Measurements from ENCODE around the gene PFKL. TPM values are rescaled to one million over a fixed set of nuclear protein-coding genes. Genes with fewer than 3 reads are reported as not detected.

The PFKL gene
- total RNA-seq, 4 donors from 2014 or later: 185 to 288 (median 249) TPM

- no peaks in the 10 kb centered on the region for H3K36me3 ChIP-seq
- TF ChIP-seq POLR2A (IDR thresholded peaks at IDR 0.05) (no peak), CTCF (IDR thresholded peaks at IDR 0.05) (no peak), POLR2AphosphoS5 (IDR thresholded peaks at IDR 0.05) (no peak), EP300 (IDR thresholded peaks at IDR 0.05; ENCODE audit: low read depth) (no peak)
- no peaks in the 10 kb centered on the region for H3K27me3 ChIP-seq
- 29 to 50% methylated on average over 2 to 5 of the region's 5 CpGs for WGBS, 2 donors (ENCODE audit: low coverage in 1 of 2)
- intact Hi-C loops (cut with DNase I; ENCODE audit: low total_unique reads): no loop called here
- no peaks in the 10 kb centered on the region for H3K4me1 ChIP-seq
- in situ Hi-C loops (cut with MboI; ENCODE audit: low pct_ligation_motif_present in 1 of 4, low pct_unique_long_range_greater_than_20kb in 1 of 4, low sequenced_read_pairs in 3 of 4): no loop called here
- DNase-seq: no peak
- H3K4me3 ChIP-seq: no peak overlapping the region
- H3K9me3 ChIP-seq: no peaks in the 10 kb centered on the region
- H3K27ac ChIP-seq: no peak overlapping the region
Observed at GRCh38 chr21:44275041-44275440, 24.8 kb upstream of the PFKL start.

- intact Hi-C loops (cut with DNase I; ENCODE audit: low total_unique reads): no loop called here
- no peak for TF ChIP-seq POLR2AphosphoS5 (IDR thresholded peaks at IDR 0.05)
- TF ChIP-seq CTCF (IDR thresholded peaks at IDR 0.05): no peak
- no peak for TF ChIP-seq EP300 (IDR thresholded peaks at IDR 0.05; ENCODE audit: low read depth)
- no peak for TF ChIP-seq POLR2A (IDR thresholded peaks at IDR 0.05)
- no peaks in the 10 kb centered on the region for H3K9me3 ChIP-seq
- H3K4me1 ChIP-seq: no peaks in the 10 kb centered on the region
- no peaks in the 10 kb centered on the region for H3K36me3 ChIP-seq
- H3K4me3 ChIP-seq: no peak overlapping the region
- in situ Hi-C loops (cut with MboI; ENCODE audit: low pct_ligation_motif_present in 1 of 4, low pct_unique_long_range_greater_than_20kb in 1 of 4, low sequenced_read_pairs in 3 of 4): no loop called here
- H3K27me3 ChIP-seq: no peaks in the 10 kb centered on the region
- DNase-seq: no peak
- 58 to 84% methylated on average over 3 to 19 of the region's 19 CpGs for WGBS, 2 donors (ENCODE audit: low coverage in 1 of 2)
- no peak overlapping the region for H3K27ac ChIP-seq
Observed at GRCh38 chr21:44279354-44280260, 20.2 kb upstream of the PFKL start.

- no peak for DNase-seq
Observed at GRCh38 chr21:44281801-44282200, 18.1 kb upstream of the PFKL start.

More at GRCh38 chr21:44281801-44282200, 18.1 kb upstream of the PFKL start:
- Histone ChIP-seq H3K27ac (no peak overlapping the region), H3K4me1 (no peaks in the 10 kb centered on the region), H3K9me3 (no peaks in the 10 kb centered on the region), H3K27me3 (peaks cover 20% of the 10 kb centered on the region), H3K4me3 (no peak overlapping the region), H3K36me3 (no peaks in the 10 kb centered on the region)
- WGBS, 2 donors (ENCODE audit: low coverage in 1 of 2): 100% methylated on average over 5 of the region's 9 CpGs; no CpG with 5 or more reads in 1 of the 2 donors
- intact Hi-C loops (cut with DNase I; ENCODE audit: low total_unique reads) (no loop called here), in situ Hi-C loops (cut with MboI; ENCODE audit: low pct_ligation_motif_present in 1 of 4, low pct_unique_long_range_greater_than_20kb in 1 of 4, low sequenced_read_pairs in 3 of 4) (no loop called here)
- TF ChIP-seq CTCF (IDR thresholded peaks at IDR 0.05): no peak
- no peak for TF ChIP-seq POLR2AphosphoS5 (IDR thresholded peaks at IDR 0.05)
- TF ChIP-seq EP300 (IDR thresholded peaks at IDR 0.05; ENCODE audit: low read depth): no peak
- no peak for TF ChIP-seq POLR2A (IDR thresholded peaks at IDR 0.05)
